ENCODE results near the gene DDX46. TPM values are rescaled to one million over a fixed set of nuclear protein-coding genes. Genes with fewer than 3 reads are reported as not detected.

The DDX46 gene
- total and polyA plus RNA-seq, 2 of the 8 experiments (the other 6 are each of a cell fraction or from before 2014, with no cell fraction given) = 22.6 to 110 TPM

DNA sequence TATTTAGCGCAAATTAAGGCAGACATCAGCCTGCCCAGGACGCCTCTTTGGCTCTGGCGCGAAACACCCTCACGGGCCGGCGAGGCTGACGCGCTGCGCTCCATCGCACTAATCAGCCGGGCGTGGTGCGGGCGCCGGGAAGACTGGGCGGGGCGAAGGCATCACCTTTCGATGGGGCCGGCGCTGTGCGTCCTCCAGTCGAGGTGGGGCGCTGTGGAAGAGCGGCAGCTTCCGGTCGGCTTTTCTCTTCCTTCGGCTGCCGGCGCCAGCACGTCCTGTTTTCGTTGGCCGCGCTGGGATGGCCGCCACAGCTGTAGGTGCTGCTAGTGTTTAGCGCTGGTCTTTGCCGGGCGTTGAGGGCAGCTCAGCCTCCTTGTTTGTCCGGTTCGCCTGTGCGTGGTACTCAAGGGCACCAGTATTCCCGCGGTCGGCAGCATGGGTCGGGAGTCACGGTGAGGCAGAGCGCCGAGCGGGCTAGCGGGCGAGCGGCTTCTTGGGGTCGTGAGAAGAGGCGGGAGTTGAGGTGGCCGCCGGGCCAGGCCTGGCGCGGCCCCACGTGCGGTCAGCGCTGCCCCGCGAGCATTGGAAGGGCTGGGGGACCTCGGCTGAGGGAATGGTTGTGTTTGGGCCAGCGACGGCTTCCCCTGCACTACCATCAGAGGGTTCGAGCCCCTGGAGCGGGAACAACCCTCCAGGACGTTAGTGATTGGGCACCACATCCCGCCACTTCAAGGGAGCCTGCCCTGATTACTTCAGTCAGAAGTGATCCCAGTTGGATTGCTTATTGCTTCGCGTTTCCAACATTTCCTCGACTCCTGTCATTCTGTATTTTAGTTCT, at the start of gene DDX46 (continued):
- no peak for TF ChIP-seq TCF12 (IDR thresholded peaks at IDR 0.05; ENCODE audit: low read depth, low read length)
- TF ChIP-seq CTBP2 (IDR thresholded peaks at IDR 0.05; ENCODE audit: borderline replicate concordance, insufficient read depth, insufficient read length, low read length) = peak; percentile 31
- TF ChIP-seq BCL11A (IDR thresholded peaks at IDR 0.05; ENCODE audit: low read depth in 2 of 2, low read length in 2 of 2) = no peak
- peak; percentile 58; the same call in 1 of the 2 replicates for TF ChIP-seq GTF2F1 (IDR thresholded peaks at IDR 0.05; ENCODE audit: borderline replicate concordance, low read depth, low read length)
- peak; percentile 96 for TF ChIP-seq ASH2L (IDR thresholded peaks at IDR 0.05; ENCODE audit: low read length)
- peak; percentile 73; the same call in 1 of the 2 replicates for TF ChIP-seq RBBP5 (IDR thresholded peaks at IDR 0.05; ENCODE audit: borderline replicate concordance, low read depth, low read length)
- 0 out of 2 replicates have a peak, but pooled peaks have one; percentile 30 for TF ChIP-seq JUND (IDR thresholded peaks at IDR 0.05; ENCODE audit: low read length)
- TF ChIP-seq NANOG (IDR thresholded peaks at IDR 0.05; ENCODE audit: insufficient read depth, low read depth, low read length, poor library complexity, severe bottlenecking) = peak; percentile 64
- TF ChIP-seq, protein P1, sequence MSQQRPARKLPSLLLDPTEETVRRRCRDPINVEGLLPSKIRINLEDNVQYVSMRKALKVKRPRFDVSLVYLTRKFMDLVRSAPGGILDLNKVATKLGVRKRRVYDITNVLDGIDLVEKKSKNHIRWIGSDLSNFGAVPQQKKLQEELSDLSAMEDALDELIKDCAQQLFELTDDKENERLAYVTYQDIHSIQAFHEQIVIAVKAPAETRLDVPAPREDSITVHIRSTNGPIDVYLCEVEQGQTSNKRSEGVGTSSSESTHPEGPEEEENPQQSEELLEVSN (IDR thresholded peaks at IDR 0.05) = peak; percentile 62
- TF ChIP-seq, protein P2, sequence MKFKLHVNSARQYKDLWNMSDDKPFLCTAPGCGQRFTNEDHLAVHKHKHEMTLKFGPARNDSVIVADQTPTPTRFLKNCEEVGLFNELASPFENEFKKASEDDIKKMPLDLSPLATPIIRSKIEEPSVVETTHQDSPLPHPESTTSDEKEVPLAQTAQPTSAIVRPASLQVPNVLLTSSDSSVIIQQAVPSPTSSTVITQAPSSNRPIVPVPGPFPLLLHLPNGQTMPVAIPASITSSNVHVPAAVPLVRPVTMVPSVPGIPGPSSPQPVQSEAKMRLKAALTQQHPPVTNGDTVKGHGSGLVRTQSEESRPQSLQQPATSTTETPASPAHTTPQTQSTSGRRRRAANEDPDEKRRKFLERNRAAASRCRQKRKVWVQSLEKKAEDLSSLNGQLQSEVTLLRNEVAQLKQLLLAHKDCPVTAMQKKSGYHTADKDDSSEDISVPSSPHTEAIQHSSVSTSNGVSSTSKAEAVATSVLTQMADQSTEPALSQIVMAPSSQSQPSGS (IDR thresholded peaks at IDR 0.05; ENCODE audit: low read length) = no peak
- TF ChIP-seq CEBPB (IDR thresholded peaks at IDR 0.05; ENCODE audit: low read depth, low read length) = no peak
- no peak for TF ChIP-seq EZH2 (IDR thresholded peaks at IDR 0.05; ENCODE audit: low read depth, low read length, severe bottlenecking)
- 0 out of 2 replicates have a peak, but pooled peaks have one; percentile 1 for TF ChIP-seq FOSL1 (IDR thresholded peaks at IDR 0.05; ENCODE audit: insufficient read depth, low read depth, low read length)
- TF ChIP-seq SIN3A (conservative IDR thresholded peaks at IDR 0.05 in 1 of 2, IDR thresholded peaks at IDR 0.05 in 1 of 2; ENCODE audit: low read depth in 1 of 2, low read length in 2 of 2) = peak; percentile 65 to 83; a peak in 2 of 4 replicates
- peak; percentile 96 for TF ChIP-seq PHF8 (conservative IDR thresholded peaks at IDR 0.05; ENCODE audit: low read depth, low read length)
- no peak for TF ChIP-seq HDAC6 (IDR thresholded peaks at IDR 0.05; ENCODE audit: low read depth, low read length)
- TF ChIP-seq HDAC2 (IDR thresholded peaks at IDR 0.05; ENCODE audit: borderline replicate concordance in 1 of 2, low read depth in 2 of 2, low read length in 2 of 2) = 0 out of 4 replicates have a peak, but pooled peaks of 1 of the 2 experiments have one; percentile 75
- TF ChIP-seq MAFK (IDR thresholded peaks at IDR 0.05; ENCODE audit: low read depth, low read length) = no peak
- no peak for TF ChIP-seq EP300 (IDR thresholded peaks at IDR 0.05; ENCODE audit: borderline replicate concordance in 1 of 2, low read depth in 2 of 2, low read length in 2 of 2)
